OCI-LY7 (cell line): ENCODE measurements around the gene DUSP28.

Experiments
- CTCF ChIP-seq: fragments of 200-600 bp; sonication (generic); conservative IDR thresholded peaks from 2 replicates; pipeline ENCODE4 v1.5.1; 2014; ENCODE audit warnings: mild to moderate bottlenecking, antibody characterized with exemption, low read length, moderate library complexity, mixed read lengths
- EZH2phosphoT487 ChIP-seq: fragments of 200-600 bp; sonication (generic); IDR thresholded peaks from 2 replicates; pipeline ENCODE4 v1.6.1; 2018; ENCODE audit warnings: low read depth, borderline replicate concordance, mild to moderate bottlenecking, mixed run types, antibody characterized with exemption, low read length, moderate library complexity, mixed read lengths

- no peak for TF ChIP-seq CTCF
- no peak for TF ChIP-seq EZH2phosphoT487
These were observed 41.6 kb downstream of the DUSP28 start for GRCh38 chr2:240601831-240602160.
